ENCODE measurements around the gene RBPJL.
A peak's percentile ranks its signal among the peaks of the same experiment; 100 is the strongest.

GRCh38 chr20:45294003-45294368 is 12.7 kb upstream of the RBPJL start:
- TF ChIP-seq, protein P1, sequence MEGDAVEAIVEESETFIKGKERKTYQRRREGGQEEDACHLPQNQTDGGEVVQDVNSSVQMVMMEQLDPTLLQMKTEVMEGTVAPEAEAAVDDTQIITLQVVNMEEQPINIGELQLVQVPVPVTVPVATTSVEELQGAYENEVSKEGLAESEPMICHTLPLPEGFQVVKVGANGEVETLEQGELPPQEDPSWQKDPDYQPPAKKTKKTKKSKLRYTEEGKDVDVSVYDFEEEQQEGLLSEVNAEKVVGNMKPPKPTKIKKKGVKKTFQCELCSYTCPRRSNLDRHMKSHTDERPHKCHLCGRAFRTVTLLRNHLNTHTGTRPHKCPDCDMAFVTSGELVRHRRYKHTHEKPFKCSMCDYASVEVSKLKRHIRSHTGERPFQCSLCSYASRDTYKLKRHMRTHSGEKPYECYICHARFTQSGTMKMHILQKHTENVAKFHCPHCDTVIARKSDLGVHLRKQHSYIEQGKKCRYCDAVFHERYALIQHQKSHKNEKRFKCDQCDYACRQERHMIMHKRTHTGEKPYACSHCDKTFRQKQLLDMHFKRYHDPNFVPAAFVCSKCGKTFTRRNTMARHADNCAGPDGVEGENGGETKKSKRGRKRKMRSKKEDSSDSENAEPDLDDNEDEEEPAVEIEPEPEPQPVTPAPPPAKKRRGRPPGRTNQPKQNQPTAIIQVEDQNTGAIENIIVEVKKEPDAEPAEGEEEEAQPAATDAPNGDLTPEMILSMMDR (IDR thresholded peaks at IDR 0.05) = peak in 1 of 7 experiments; percentile 32
- TF ChIP-seq POLR2AphosphoS5 (IDR thresholded peaks at IDR 0.05) (no peak), POLR2A (IDR thresholded peaks at IDR 0.05) (no peak), EP300 (IDR thresholded peaks at IDR 0.05) (no peak)

All from stomach (tissue), 4 donors.